GM19395 (cell line): ENCODE measurements around the gene MB.
"Not testable (repeated sequence)": the region's sequence is repeated elsewhere in the genome, so short reads cannot be mapped to it uniquely, and the experiment has no call there.

Experiments
- ATAC-seq: cut with Tn5 transposase; IDR thresholded peaks from one replicate; pipeline ENCODE4 v1.9.1; 2021; ENCODE audit warnings: mild to moderate bottlenecking, moderate library complexity; ENCODE audit not compliant: unreplicated experiment

The MB gene

DNA sequence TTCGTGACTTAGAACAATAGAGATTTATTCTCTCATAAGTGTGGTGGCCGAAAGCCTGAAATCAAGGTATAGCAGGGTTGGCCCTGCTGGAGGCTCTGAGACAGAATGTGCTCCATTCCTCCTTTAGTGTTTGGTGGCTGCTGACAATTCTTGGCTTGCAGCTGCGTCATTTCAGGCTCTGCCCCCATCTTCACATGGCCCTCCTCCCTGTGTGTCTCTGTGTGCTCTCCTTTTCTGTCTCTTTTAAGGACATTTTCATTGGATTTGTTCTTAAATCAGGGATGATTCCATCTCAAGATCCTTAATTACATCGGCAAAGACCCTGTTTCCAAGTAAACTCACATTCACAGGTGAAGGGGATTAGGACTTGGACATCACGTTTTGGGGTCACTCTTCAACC is 20.9 kb upstream of the MB start:
- no peak for ATAC-seq

- no peak for ATAC-seq
Measured at GRCh38 chr22:35637254-35637653, 20.1 kb upstream of the MB start.

GRCh38 chr22:35634943-35635540 is 17.9 kb upstream of the MB start:
- no peak for ATAC-seq

DNA sequence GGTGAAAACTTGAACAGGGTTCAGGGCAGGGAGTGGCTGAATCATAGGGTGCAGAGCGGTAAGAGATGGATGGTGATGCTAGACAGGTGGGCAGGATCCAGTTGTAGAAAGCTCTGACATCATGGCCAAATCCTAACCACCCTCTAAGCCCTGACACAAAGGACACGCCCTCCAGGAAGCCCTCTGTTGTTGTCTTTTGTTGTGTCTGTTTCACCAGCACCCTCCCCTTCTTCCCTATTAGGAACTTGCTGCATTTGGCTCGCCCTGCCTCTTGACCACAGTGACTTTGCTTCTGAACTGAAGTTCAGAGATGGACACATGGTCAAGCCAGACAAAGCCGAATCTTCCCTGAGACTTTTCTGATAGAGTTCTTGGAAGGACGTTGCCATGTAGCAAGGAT is 16.9 kb upstream of the MB start:
- ATAC-seq: no peak

DNA sequence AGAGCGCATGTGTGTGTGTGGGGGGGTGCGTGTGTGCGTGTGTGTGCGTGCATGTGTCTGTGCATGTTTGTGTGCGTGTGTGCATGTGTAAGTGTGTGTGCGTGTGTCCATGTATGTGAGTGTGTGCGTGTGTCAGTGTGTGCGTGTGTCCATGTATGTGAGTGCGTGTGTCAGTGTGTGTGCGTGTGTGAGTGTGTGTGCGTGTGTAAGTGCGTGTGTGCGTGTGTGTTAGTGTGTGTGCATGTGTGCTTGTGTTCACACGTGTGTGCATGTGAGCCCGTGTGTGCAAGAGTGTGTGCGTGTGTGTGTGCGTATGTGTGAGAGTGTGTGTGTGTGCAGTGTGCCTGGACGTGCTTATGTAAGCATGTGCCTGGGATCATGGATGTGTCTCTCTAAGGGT is 16.4 kb upstream of the MB start:
- ATAC-seq: no peak

- no peak for ATAC-seq
Measured at GRCh38 chr22:35632935-35633334, 15.8 kb upstream of the MB start.

DNA sequence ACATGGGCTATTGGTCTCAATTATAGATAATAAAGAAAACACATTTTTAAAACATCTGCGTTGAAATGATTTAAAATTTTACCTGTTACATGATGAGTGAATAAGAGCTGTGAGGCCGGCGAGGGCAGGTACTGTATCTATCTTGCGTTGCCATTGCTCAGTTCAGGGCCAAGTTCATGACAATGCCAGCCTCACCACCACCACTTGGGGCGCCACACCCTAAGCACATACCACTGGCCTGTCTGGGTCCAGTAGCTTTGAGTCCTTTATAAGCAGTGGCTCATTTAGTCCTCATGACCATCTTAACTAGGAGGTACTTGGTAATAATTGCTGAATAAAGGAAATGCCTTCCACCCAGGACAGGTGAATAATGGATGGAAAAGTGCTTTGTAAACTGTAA is 14.5 kb upstream of the MB start:
- no peak for ATAC-seq

DNA sequence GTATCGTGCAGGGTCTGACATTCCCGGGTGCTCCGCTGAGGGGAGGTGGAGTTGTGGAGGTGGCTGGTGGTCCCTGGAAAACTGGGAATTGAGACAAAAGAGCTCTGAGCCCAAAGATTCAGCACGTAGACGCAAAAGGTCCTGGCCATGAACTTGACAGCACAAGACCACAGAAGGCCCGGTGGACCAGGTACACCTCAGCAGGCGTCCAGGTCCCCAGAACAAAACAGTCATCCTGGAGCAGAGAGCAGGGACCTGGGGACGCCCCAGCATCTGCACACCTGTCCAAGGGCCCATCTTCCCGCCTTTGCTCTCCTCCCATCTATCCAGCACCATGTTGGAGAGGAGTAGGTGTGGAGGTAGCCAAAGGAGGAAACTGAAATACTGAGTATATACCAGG is 13.8 kb upstream of the MB start:
- ATAC-seq: no peak

DNA sequence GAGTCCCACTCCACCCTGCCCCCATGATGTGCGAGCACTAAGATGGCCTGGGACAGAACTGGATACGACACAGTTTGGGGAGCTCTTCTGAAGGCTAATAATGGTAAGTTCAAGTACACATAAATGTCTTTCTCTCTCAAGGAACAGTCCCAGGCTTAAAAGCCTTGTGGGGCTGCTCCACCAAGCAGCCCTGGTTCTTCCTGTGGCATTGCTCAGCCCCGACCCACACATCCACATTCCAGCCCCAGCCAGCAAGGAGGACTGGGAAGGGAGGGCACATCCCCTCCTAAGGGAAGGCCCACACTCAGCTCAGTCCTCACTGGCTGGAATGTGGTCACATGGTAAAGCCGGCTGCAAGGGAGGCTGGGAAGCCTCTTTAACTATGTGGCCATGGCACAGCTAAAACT is 13.3 kb upstream of the MB start:
- ATAC-seq: no peak

DNA sequence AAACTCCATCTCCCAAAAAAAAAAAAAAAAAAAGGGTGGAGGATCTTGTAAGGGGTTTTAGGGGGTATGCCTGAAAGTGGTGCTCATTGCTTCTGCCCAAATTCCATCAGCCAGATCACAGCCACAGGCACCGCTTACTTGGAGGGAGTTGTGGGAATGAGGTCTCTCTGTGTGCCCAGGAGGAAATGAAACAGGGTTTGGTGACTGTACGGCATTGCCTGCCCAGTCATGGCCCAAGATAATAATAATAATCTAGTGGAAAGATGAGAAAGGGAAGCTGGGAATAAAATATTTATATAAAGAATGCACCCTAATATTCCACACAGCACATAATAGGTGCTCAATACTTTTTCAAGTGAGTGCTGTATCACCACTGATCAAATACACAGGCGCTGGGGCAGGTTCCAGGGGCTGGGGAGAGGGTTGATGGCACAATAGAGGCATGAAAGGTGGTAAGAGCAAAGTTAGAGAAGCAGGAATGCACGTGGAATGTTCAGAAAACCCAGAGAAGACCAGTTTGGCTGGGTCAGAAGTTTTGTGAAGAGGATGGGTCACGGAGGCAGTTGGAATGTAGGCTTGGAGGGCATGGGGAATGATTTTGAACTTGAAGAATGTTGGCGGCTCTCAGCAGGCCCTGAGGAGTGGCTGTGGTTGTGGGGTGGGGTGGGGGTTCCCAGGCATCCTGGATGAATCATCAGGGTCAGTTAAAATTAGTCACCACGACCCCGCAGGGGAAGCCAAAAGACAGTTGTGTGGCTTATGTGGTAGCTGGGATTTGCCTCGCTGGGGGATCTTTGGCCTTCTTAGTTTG is 12.5 kb upstream of the MB start:
- no peak for ATAC-seq

DNA sequence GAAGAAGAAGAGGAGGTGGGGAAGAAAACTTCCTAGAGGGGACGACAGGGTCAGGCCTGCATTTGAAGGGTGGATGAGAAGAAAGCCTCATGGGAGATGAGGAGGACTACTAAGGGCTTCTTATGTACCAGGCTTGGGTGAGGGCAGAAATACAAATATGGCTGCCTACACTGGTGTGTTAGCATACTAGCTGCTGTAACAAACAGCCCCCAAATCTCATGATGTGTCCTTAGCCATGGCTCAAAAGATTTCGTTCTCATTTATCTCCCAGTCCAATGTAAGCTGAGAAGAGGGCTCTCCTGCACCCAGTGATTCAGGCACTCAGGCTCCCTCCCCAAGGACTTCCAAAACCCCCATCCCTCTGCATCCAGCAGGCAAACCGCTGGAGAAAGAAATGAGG is 11.6 kb upstream of the MB start:
- no peak for ATAC-seq

- ATAC-seq: no peak
Measured at GRCh38 chr22:35627267-35628041, 10.3 kb upstream of the MB start.

DNA sequence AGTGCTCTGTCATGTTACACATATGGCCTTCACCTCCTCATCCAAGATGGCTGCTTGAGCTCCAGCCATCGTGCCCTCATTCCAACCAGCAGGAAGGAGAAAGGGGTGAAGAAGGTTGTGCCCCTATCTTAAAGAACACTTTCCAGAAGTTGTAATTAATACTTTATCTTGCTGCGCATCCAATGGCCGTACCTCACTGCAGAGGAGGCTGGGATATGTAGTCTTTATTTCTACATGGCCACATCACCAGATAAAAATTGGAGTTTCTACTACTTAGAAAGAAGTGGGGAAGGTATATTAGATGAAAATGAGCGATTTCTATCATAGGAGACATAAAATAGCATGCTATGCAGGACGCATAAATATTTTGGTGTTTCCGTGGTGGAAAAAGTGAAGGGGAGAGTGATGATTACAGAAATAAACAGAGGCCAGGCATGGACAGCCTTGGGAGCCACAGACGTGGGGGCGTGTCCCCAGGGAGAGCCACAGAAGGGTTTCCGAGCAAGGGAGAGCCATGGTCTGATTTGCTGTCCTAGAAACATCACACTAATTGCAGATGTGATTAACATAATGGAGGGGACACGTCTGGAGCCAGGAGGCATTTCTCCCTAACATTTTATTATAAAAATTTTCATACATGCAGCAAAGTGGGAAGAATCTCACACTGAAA is 8.8 kb upstream of the MB start:
- ATAC-seq: no peak

GRCh38 chr22:35624547-35624946 is 7.4 kb upstream of the MB start:
- ATAC-seq: no peak

DNA sequence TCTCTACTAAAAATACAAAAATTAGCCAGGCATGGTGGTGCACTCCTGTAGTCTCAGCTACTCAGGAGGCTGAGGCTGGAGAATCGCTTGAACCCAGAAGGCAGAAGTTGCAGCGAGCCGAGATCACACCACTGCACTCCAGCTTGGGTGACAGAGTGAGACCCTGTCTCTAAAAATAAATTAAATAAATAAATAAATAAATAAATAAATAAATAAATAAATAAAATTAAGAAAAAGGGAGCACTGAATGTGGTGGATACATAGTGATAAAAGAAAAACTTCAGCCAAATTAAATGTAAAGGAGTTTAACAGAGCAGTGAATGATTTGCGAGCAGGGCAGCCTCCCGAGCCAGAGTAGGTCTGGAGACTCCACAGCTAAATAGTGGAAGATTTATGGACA is 6.8 kb upstream of the MB start:
- ATAC-seq: not testable (repeated sequence)

GRCh38 chr22:35622191-35622913 is 5.2 kb upstream of the MB start:
- ATAC-seq: no peak

DNA sequence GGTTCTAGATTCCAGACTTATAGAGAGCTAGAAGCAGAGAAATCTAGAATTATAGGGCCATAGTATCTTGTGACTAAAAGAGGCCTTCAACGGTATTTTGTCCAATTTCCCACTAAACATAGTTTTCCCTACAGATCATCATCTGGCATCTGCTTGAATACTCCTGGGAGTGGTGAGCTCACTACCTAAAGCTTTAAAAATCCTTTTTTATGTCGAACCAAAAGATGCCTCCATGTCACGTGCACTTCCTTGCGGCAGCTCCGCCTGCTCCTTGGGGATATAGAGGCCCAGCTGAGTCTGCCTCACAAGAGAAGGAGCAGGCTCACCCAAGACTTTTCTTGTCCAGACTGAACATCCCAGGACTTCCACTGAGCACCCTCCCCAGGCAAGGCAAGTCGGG is 4.3 kb upstream of the MB start:
- ATAC-seq: no peak

DNA sequence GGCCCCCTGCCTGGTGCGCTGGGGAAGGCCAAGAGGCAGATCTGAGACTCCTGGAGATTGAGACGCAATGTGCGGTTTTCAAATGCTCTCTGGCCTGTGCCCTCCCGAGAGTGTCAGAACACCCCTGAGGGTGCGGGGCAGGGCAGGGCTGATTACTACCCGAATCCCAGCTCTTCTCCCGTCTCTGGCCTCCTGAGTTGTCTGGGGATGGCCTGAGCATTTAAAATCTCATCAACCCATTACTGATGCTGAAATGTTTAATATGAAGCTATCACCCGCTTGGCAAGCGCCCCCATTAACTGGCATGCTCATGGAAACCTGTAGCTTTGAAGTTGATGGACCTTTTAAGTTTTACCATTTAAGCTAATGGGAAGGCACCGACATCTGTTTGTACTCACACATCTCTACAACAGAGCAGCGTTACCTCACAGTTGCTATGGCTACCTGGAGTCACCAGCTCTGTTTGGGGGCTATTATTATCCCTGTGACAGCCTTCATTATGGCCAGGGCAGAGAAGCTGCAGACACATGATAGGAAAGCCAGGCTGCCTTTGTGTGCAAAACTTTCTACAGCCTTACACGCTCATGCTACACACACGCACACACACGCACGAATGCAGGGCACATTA is 3.6 kb upstream of the MB start:
- no peak for ATAC-seq

DNA sequence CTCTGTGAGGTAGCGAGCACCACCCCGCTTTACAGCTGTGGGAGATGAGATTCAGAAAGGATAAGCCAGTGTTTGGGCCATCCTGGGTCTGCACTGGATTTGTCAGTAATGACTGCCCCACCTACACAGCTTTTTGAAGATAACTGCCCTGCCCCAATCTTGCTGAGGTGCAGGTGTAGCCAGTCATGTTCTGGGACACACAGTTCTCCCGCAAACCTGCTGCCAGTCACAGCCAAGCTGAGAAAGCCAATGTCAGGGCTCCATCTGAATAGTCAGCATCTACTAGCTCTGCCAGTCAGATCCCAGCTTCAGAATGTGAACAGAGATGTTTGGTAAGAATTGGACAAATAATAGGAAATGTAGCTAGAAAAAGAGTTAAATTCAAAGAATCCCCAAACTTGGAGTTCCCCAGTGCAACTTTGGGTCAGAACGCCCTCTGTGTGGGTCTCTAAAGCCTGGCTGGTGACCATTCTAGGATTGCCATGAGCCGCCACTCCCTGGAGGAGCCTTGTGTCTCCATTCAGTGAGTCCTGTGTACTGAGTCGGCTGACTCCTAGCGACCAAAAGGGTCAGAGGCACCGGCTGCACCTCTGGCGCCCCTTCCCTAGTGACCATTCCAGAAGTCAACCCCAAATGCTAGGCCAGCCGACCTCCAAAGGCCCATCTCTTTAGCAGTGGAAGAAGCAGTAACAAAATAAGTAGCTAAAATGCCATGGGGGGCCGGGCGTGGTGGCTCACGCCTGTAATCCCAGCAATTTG is 2.4 kb upstream of the MB start:
- ATAC-seq: no peak
